ENCODE measurements around the gene POLD2.

The POLD2 gene

DNA sequence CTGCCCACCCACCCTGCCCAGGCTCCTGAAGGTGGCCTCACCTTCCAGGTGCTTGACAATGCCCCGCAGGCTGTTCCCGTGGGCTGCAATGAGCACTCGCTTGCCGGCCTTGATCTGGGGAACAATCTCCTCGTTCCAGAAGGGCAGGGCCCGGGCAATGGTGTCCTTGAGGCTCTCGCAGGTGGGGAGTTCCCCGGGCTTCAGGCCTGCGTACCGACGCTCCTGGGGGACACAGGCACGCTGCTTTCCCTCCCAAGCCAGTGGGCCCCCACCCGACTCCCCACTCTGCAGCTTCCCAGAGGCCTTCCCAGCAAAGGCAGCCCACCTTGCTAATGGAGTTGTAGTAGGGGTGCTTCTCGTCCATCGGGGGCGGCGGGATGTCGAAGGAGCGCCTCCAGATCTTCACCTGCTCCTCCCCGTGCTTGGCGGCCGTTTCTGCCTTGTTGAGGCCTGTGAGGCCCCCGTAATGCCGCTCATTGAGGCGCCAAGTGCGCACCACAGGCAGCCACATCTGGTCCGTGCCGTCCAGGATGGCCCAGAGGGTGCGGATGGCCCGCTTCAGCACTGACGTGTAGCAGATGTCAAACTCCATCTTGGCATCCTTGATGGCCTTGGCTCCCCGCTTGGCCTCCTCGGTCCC lies 58.4 kb downstream of the POLD2 start:
- DNase-seq (ENCODE audit: low read depth), result no peak
